CD4-positive, alpha-beta T cell treated with Interleukin-6 for 4 hours (primary cell): Measurements from ENCODE around the gene ARHGEF38.
"Not testable (repeated sequence)": the region's sequence is repeated elsewhere in the genome, so short reads cannot be mapped to it uniquely, and the experiment has no call there.

Experiments used
- DNase-seq: peaks from one replicate; pipeline ENCODE4 v3.0.0-alpha.2; 2020; ENCODE audit warnings: mixed read lengths

Gene ARHGEF38

DNA sequence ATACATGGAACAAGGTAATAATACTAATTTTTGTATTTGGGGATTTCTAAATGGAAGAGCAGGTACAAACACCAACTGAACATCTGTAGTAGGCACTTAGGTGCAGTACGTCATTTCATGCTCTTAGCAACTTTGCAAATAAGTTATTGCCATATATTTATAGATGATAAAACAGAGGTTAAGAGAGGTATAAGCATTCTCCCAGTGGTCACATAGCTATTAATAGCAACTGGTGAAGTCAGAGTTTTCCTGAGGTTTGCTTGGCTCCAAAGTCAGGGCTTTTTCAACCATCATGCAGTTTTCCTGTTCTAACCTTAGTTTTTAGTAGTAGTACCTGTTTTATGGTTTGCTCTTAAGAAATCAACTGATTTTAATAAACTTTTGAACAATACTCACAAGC, 10.9 kb downstream of the ARHGEF38 start:
- no peak for DNase-seq

- no peak for DNase-seq
These were observed 16.2 kb downstream of the ARHGEF38 start for GRCh38 chr4:105568584-105568983.

- no peak for DNase-seq
These were observed 16.8 kb downstream of the ARHGEF38 start for GRCh38 chr4:105569057-105569865.

DNA sequence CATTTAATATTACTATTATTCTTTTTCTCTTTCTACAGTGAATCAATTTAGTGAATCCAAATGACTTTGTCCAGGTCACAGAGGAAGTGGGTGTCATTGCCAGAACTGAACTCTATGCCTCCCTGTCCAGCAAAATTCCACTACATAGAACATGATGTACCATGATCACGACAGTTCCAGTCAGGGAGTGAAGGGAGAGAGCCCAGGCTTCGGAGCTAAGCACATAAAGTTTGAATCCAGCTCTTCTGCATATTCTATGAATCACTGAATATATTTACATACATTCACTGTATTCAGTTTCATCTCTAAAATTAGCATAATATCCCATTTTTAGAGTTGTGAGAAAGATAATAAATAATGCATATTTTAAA, 17.4 kb downstream of the ARHGEF38 start:
- DNase-seq, result no peak

DNA sequence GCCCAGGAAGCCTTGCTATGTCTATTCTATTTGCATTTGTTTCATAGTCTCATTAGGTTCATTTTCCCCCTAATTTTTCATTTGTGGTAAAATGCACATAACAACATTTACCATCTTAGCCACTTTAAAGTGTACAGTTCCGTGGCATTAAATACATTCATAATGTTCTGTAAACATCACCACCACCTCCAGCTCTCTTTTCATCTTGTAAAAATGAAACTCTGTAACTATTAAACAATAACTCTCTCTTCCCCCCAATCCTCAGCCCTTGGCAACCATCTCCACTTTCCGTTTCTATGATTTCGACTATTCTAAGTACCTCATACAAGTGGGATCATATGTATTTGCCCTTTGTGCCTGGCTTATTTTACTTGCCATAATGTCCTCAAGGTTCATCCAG, 19.9 kb downstream of the ARHGEF38 start:
- DNase-seq, result no peak

- no peak for DNase-seq
These were observed 34.4 kb downstream of the ARHGEF38 start for GRCh38 chr4:105586638-105587328.

DNA sequence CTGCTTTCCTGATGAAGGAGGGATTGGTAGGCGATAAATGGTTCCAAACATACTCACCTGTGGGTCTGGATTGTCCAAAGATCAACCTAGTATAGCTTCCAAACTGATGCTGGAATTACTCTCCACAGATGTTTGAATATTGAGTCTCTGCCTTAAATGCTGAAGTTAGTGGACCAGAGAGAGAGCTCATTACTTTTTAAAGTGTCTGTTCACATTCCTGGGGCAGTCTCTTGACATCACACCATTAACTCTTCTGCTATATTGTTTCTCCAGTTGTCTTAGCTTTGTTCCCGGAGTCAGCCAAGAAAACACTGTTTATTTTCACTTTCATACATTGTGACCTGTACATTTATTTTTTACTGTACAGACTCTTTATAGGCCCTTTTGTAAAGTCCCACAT, 35.4 kb downstream of the ARHGEF38 start:
- no peak for DNase-seq

DNA sequence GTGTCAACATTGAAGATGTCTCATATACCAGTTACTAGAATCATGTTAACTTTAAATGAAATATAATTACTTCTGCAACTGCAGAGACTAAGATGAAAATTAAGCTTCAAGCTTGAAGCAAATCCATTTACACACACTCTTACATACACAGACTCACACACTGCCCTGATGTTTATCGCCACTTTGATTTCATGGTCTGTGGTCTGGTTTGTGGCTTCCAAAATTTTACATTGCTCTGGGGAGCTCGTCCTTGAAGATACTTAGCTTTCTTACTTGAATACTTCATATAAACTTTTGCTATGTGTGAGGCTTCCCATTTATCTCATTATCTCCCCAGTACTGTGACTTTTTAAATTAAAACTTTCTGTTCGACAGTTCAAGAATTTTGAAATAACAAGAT, 35.8 kb downstream of the ARHGEF38 start:
- DNase-seq, result no peak

- no peak for DNase-seq
These were observed 39.2 kb downstream of the ARHGEF38 start for GRCh38 chr4:105591573-105591972.

DNA sequence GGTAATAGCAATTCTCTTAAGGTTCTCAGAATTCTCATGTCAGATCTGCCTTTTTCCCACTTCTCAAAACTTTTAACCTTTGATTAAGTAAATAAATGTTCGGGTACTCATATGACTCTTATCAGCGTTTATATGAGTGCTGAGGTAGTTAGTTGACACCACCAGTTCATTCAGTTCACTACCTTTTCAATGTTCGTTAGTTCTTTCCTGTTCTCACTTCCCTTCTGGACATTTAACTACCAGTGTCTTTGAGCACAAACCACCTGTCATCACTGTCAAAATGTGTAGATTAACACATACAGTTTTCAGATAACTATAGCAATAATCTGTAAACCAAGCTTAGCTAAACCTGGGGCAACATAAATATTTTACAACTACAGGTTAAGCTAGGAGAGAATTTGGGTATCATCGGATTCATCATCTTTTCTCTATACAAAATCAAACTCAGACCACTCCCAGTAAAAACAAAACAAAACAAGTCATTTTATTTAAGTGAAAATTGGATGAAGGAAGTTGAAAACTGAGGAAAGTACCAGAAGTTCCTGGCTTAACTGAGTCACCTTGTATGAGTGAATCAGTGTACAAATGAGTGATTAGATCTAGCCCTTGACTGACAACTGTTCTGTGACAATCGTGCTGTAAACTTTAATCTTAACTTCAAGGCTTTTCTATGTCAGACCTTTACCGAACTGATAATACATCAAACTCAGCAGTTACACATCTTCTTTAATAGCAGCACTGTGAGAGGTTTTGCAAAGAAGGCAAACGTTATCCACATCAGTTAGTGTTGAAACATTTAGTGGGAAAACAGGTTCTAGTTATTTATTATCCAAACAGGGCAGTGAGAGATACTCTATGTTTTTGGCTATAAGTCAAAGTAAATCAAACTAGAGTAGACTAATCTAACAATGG, 41.9 kb downstream of the ARHGEF38 start:
- no peak for DNase-seq

DNA sequence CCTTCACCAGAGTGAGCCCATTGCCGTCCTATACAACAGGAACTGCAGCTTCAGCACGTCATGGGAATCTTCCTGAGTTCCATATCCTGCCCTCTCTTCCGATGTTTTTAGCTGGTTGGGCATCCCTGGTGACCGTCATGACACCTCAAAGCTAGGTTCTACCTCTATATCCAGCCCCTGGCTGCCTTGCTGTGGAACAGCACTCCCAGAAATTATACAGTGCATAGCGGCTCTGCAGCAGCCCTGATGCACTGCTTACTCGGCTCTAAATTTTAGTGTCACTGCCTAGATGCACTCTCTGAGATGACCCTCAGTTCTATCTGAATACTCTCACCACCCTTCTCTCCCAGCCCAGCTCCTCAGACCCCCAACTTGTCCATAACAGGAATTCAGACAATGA, 44.3 kb downstream of the ARHGEF38 start:
- no peak for DNase-seq

DNA sequence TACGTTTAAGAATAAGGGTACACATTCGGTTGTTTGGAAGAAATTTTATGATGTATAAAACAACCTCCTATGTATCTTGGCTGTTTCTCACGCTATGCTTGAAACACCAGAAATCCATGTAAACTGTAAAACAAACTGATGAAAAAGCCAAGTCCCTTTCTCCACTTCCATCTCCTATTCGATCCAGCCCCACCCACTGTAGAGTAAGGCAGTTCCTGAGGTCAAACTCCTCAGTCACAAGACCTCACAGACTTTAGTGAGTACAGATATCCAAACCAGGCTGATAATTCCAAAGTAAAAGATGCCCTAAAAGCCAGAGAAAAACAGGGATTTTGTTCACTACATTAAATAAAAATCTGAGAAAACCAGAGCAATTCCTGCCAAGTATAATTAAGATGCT, 45.6 kb downstream of the ARHGEF38 start:
- no peak for DNase-seq

GRCh38 chr4:105598787-105599186, 46.4 kb downstream of the ARHGEF38 start:
- DNase-seq, result no peak

DNA sequence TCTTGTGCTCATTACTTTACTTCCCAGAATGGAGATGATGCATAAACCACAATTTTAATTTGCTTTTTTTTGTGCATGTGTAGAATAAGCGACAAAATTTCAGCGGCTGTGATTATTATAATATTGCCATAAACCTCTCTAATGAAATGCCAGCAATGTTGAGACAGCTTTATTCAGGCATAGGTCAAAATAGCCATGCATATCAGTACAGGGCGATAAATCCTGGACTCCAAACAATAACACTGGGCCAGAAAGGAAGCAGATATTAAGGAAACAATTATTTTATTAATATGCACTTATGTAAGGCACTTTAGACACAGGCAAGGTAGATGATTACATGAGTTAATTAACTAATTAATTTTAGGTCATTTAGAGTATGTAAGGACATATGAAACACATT, 47.1 kb downstream of the ARHGEF38 start:
- DNase-seq, result no peak

DNA sequence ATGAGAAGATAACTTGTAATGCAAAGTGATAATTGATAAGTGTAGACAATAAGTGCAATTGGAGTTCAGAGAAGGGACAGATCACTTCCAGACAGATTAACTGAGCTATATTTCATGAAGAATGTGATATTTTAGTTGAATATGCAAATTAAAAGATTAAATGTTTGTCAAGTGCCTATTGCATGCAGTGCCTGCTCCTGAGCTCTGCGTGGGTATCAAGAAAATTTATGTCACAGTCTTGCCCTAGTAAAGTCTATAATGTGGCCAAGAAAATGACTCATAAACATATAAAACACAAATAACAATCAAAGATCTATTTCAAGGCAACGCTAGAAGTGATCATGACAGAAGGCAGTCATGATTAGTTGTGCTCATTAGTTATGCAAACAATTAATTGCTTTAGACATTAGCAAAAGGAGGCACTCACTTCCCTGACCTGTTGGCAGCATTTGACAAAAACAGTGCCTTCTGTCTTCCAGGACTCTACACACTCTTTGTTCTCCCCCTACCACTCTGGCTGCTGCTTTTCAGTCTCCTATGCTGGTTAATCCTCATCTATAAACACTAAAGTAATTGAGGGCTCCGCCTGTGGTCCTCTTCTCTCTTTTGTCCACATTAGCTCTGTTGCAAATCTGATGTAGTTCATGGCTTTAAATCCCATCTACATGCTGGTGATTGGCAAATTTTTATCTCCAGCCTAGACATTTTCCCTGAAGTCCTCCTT, 47.7 kb downstream of the ARHGEF38 start:
- no peak for DNase-seq

- no peak for DNase-seq
These were observed 48.5 kb downstream of the ARHGEF38 start for GRCh38 chr4:105600951-105601350.

GRCh38 chr4:105601406-105601805, 49.0 kb downstream of the ARHGEF38 start:
- no peak for DNase-seq

GRCh38 chr4:105603158-105603557, 50.7 kb downstream of the ARHGEF38 start:
- no peak for DNase-seq

- no peak for DNase-seq
These were observed 53.1 kb downstream of the ARHGEF38 start for GRCh38 chr4:105605493-105605892.

- DNase-seq, result no peak
These were observed 55.5 kb downstream of the ARHGEF38 start for GRCh38 chr4:105607876-105608275.

- DNase-seq, result not testable (repeated sequence)
These were observed 57.4 kb downstream of the ARHGEF38 start for GRCh38 chr4:105609819-105610218.

DNA sequence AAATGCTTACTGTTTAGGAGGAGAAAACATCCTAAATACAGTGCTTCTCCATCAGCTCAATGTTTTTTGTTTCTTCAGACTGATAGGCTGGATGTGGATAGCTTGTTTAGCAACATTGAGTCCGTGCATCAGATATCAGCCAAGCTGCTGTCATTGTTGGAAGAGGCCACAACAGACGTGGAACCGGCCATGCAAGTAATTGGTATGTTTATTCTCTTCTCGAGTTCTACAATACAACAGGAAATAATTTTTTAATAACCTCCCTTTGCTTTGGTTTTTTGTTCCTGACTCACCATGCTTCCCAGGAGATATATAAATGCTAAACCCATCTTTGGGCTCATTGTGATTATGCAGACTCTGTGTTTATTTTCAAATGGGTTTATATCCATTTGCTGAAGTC, 60.9 kb downstream of the ARHGEF38 start:
- no peak for DNase-seq
